NCI-H1436 (cell line): Measurements from ENCODE around the gene ARL6IP1.
"Not testable (repeated sequence)": the region's sequence is repeated elsewhere in the genome, so short reads cannot be mapped to it uniquely, and the experiment has no call there.

Experiments
- DNase-seq: peaks from one replicate; lab custom pipeline; 2025; lab: John Stamatoyannopoulos, UW

Gene ARL6IP1

DNA sequence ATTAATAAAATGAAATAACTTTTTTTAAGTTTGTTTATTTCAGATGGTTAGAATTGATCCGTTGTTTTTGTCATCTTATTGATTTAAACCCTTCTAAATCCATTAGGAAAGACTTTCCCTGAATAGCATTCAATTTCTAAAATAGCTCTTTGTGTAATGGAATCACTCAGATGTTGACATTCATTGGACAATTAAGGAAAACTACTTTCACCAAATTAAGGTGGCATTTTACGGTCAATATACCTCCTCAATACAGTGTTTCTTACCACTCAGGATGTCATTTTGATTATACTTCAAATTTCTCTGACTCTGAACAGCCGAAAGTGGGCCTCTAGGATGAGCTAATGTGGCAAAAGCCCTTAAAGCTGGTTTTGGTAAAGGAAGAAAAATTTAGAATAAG is 1.8 kb downstream of the ARL6IP1 start:
- no peak for DNase-seq

DNA sequence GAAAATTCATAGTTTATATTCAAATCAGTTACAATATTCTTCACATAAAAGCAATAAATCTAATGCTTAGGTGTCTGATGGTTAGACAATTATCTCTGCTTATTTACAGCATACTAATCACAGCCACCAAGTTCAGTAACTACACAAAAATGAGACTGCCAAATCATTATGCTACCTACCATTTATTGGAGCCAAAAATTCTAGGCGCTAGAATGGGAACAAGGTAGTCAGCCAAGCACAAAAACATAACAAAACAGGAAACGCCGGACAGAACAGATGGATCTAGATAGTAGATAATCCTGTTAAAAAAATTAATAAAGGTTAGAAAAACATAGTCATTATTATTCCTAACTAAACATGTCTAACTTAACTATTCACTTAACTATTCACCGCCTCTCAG is 3.6 kb downstream of the ARL6IP1 start:
- DNase-seq, result no peak

DNA sequence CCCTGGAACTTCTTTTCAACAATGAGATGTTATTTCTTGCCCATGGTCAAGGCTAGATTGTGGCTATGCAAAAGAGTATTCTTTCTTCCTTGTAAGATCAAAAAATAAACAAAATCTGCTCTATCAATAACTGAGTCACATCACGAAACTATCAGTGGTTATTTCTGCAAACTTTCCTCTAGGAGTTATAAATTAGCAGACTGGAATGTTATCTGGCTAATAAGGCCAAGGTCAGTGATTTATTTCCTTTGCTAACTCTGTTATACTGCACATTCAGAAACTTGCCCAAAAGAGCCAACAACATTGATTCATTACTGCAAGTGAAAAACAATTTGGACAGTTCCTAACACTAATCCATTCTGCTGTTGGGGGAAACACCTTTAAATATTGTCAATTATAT is 5.0 kb downstream of the ARL6IP1 start:
- DNase-seq, result no peak

DNA sequence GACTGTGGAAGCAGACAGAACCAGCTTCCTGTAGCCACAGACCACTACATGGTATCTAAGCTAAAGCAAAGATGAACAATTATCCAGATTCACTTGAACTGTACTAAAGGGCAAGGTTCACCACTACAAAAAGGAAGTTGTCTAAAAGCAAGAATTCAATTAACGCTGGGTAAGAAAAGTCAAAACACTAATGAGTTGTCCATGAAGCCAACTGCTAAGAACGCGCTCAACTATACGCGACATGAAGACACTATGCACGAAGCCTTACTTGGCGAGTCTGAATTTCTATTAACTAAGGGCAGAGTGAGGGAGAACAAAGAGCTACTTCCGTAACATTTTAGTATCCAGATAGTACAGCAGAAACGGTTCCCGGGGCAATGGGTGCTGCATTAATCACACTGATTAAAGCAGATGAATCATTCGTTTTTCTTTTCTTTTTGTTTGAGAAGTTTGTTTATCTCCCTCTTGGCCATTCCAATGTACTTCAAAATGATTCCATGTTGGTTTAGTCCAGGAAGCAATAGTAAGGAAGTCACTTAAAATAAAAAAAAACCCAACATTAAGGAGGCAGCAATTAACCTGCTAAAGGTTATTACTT is 8.4 kb downstream of the ARL6IP1 start:
- DNase-seq, result no peak

DNA sequence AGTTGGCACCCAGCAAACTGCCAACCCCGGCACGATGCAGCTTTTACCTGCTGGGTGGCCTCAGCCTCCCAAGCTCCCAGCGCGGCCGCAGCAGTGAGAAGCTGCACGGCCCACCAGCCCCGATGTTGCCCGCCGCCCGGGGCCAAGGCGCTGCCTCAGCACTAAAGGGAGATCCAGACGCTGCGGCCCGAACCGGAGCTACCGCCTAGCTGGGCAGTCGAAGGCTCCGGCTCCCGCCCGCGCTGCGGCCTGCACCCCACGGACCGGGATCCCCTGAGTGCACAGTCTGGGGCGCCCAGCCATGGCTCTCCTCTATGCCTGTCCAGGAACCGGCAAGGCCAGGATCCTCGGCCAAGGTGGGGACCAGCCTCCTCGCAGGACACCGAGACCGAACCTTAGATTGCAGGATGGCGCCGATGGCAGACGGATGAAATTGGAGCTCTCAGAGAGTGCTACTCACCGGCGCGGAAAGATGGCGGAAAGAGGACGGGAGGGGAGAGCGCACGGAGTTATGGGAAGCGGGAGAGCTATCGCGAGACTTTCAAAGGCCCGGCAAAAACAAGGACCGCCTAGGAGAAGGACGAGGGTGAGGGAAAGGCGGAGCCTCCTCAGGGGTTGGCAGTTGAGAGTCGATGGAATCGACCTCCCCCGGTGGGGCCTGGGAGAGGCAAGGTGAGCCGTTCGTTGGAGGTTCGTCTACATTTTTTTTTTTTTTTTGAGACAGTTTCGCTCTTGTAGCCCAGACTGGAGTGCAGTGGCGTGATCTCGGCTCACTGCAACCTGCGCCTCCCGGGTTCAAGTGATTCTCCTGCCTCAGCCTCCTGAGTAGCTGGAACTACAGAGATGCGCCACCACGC is 11.3 kb downstream of the ARL6IP1 start, which contains the start of gene RPS15A:
RPS15A (minus strand) TSS at position 485 of the 857 bp plus-strand sequence. CDS start 1,221 bp downstream, outside the sequence.
- DNase-seq, result peak; percentile 96

DNA sequence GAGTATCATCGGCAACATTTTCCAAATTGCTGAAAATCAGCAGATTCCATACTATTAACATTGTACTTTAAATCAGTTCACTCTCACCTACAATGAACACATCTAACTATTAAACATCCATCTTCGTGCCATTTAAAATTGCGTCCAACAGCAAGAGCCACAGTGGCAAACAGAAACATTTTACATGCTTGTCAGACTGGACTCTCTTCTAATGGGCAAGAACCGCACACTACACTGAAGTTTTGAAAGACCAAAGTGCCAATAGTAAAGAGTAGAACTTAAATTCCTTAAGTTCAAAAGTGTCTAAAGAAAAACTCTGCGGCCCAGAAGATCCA is 11.9 kb downstream of the ARL6IP1 start:
- no peak for DNase-seq

DNA sequence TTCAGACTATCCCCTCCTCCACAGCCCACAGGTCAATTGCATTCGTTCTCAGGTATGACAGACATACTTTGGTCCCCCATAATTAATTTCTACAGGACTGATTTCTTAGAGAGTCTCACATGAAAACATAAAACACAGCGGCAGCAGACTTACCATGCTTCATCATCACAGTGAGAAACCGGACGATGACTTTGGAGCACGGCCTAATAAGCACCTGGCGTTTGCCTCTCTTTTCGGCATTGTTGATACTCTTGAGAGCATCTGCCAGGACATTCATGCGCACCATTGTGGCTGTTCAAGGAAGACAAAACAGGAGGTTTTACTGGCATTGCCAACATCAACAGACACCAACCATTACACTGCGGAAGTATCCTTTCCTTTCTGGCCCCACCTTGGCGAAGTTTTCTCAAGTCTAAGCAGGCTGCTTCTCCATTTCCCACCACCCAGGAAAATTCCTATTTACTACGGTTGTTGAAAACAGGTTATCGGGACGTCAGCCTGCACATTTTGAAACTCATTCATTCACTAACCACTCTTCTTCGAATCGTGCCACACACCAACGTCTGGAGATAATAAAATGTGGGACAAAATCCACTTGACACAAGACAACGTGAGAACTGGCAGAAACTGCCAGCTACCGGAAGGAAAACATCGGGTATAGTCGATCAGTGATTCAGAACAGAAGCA is 12.4 kb downstream of the ARL6IP1 start:
- no peak for DNase-seq

DNA sequence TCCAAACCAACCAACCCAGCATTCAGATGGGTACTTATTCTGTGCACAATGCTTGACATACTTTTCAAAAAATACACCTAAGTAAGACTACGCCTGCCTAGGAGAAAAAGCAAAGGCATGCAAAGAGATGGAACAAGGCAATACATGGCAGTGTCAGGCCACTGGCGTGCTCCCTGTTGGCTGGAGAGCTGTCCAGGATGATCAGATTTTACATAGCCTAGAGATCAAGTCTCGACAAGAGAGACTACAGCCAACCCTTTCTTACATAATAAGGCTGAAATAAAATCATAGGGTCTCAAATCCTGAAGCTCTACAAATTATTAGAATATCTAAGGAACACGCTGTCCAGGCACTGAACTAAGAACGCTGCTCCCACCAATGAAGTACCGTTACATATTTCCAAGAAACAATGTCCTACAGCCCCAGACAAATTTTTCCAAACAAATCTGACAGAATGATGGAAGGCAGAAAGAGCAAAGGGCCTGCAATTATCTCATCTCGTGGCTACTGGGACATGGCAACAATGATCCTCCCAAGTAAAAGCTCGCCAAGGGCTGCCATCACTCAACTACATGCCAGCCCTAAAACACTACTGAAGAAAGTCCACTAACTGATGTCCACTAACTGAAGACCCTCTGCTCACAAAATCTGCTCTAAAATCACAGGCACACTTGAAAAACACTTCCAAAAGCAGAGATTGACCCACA is 16.3 kb downstream of the ARL6IP1 start:
- DNase-seq, result no peak

DNA sequence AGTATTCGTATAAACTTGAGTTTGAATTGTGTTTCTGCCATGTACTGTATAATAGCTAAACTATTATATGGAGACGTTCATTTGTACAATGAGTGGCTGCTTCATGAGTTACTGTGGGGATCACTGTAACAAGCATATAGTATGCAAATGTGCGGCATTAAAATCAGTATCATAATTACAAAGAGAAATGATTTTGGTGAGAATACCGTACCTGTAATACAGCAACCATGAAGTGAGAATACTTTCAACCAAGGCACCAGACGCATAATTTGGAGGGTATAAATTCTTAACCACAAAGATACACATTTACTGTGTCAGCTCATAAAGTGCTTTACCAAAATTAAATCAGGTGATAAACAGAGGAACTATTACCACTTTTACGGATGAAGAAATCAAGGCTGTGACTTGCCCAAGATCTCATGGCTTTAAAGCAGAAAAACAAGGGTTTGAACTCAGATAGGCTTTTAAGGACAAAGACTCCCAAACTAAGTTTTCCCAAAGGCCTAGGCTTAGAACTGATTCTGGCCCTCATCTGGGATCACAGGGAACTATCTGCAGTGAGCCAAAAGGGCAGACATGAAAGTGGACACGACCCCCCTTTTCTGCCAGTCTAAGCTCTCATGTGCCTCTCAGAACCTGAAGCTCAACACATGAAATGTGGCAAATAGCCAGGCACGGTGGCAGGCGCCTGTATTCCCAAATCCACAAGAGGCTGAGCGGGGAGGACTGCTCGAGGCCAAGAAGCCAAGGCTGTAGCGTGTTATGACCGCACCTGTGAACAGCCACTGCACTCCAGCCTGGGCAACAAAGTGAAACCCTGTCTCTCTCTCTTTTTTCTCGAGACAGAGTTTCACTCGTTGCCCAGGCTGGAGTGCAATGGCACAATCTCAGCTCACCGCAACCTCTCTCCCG is 17.7 kb downstream of the ARL6IP1 start:
- no peak for DNase-seq

DNA sequence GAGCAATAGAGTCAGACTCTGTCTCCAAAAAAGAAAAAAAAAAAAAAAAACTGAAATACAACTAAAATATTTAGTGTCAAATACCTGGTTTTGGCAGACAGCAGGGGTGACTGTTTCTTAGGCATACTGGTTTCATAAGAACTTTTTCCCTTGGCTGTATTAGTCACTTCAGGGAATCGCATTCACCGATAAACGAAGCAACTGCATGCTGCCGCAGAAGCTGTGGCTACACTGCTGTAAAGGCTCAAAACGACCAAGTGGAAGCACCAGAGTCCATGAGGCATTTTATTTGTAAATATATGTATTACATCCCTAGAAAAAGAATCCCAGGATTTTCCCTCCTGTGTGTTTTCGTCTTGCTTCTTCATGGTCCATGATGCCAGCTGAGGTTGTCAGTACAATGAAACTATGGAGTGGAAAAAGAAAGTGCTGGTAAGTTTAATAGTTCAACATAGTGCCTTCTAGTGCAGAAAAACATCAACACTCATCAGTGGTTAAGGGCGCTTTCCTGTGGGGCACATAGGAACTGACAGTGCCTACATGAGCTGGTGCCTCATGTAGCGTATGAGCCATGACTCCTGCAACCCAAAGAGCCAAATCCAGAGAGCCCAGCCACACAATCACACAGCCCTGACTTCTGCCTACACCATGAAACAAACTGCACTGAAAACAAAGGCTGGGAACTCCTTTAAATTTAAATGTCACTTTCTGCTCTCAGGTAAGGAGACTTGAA is 18.5 kb downstream of the ARL6IP1 start:
- DNase-seq, result no peak

DNA sequence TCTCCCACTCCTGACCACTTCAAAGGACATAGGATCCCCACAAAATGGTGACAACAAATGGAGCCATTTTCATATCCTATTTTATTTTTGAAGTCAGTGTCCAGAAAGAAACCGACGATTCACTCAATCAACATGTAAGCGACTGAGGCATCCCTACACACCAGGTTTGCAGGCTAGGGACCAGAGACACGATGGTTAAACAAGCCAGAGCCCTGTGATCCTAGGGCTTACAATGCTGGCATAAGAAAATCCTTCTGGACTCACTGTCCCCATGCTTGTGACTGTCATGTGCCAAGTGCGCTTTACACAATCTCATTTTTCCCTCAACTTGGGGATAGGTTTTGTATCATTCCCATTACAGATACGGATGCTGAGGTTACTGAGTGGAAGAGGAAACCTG is 20.1 kb downstream of the ARL6IP1 start:
- DNase-seq, result not testable (repeated sequence)

DNA sequence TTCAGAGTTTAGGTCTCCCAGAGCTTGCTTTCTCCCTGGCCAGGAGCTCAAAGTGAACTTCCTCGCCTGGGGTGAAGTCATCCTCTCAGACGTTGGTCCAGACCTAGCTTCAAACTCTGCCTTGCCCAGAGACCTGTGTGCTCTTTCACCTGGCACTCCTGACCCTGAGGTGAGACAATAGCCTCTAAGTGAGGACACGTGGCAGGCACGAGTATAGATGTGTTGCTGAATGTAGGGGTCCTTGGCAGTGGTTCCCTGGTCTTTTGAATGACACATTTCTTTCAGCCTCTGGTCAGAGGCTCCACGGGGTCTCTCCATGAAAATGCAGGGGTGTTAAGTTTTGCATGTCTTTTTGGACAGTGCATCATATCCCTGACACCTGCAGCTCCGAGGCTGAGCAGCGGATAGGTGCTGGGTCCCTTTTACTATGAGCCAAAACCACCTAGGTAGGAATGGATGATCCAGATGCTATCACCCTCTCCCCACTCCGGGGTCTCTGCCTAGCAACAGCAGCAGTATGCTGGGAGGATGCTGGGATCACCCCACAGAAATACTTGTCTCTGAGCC is 20.8 kb downstream of the ARL6IP1 start:
- not testable (repeated sequence) for DNase-seq

DNA sequence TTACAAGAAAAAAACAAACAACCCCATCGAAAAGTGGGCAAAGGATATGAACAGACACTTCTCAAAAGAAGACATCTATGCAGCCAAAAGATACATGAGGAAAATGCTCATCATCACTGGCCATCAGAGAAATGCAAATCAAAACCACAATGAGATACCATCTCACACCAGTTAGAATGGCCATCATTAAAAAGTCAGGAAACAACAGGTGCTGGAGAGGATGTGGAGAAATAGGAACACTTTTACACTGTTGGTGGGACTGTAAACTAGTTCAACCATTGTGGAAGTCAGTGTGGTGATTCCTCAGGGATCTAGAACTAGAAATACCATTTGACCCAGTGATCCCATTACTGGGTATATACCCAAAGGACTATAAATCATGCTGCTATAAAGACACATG is 23.7 kb downstream of the ARL6IP1 start:
- not testable (repeated sequence) for DNase-seq

DNA sequence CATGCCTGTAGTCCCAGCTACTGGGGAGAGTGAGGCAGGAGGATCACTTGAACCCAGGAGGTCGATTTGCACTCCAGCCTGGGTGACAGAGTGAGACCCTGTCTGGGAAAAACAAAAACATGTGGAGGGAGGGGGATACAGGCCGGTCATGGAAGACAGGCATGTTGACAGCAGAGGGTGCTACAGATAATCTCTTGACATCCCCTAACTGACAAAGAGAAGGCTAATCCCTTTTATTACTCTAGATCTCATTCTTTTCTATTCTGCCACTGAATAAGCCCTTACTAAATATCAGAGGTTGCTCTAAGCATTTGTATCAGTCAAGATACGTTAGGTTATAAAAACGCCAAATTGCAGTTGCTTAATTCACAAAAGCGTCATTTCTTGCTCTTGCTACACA is 25.0 kb downstream of the ARL6IP1 start:
- not testable (repeated sequence) for DNase-seq

DNA sequence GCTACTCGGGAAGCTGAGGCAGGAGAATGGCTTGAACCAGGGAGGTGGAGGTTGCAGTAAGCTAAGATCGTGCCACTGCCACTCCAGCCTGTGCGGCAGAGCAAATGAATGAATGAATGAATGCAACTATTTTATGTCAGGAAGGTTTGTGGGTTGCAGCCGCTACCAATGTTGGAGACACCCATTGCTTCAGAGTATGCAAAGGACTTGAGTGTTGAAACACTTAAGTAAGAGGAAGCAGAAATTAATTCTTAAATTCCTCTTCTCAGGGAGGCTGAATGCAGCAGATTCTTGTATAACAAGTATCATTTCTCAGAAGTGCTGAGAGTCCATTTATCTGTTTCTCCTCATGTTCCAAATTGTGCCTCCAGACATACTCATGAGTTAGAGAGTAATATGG is 26.7 kb downstream of the ARL6IP1 start:
- not testable (repeated sequence) for DNase-seq

DNA sequence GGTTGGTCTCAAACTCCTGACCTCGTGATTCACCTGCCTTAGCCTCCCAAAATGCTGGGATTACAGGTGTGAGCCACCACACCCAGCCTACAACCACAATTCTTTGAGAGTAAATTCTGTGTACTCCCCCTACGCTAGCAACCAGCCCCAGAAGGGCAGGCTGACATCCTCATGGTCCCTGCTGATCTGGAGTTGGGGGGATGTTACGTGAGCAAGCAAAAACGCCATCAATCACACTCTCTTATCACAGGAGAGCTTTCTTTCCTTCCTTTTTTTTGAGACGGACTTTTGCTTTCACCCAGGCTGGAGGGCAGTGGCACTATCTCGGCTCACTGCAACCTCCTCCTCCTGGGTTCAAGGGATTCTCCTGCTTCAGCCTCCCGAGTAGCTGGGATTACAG is 29.2 kb downstream of the ARL6IP1 start:
- DNase-seq, result not testable (repeated sequence)

DNA sequence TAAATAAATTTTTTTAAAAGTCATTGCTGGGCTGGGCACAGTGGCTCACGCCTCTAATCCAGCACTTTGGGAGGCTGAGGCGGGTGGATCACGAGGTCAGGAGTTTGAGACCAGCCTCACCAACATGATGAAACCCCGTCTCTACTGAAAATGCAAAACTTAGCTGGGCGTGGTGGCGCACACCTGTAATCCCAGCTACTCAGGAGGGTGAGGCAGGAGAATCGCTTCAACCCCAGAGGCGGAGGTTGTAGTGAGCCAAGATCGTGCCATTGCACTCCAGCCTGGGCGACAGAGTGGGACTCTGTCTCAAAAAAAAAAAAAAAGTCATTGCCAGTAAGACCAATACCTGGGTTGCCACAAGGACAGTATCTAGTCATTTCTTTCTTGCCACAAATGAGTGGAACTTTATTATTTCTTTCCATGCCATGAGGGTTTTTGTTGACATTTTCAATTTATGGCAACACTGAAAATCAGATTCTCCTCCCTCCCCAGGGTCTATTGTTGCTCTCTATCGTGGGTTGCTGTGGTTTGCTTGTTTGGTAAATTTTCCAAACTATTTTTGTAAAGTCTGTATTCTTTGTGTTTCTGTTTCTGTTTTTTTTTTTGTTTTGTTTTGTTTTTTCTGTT is 30.9 kb downstream of the ARL6IP1 start:
- DNase-seq, result not testable (repeated sequence)

DNA sequence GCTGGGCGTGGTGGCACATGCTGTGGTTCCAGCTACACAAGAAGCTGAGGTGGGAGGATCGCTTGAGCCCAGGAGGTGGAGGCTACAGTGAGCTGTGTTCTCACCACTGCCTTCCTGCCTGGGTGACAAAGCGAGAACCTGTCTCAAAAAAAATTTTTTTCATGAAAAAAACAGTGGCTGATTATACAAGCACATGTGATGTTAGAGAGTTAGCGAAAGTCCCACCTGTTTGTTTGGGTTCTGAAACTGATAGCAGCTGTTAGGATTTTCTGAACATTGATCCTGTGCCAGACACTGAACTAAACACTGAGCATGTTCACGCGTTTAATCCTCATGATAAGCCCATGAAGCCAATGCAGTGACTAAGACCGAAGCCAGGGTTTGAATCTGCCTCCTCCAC is 34.1 kb downstream of the ARL6IP1 start:
- not testable (repeated sequence) for DNase-seq

DNA sequence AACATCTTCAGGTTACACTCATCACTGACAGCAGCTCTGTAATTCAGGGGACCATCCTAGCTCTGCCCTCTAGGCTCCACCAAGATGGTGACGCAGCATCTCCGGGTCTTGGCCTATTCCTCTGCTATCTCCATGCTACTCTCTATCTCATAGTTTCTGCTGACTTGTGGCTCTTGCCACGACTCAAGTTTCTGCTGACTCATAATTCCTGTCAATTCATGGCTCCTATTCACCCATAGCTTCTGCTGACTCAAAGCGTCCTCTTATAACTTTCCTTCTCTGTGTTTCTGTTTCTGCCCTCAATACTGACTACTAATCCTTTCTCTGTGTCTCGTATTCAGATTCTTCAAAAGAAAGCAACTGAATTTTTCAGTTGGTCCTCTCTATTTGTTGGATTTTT is 38.6 kb downstream of the ARL6IP1 start:
- not testable (repeated sequence) for DNase-seq
